Hypothalamus (tissue), 51 donors: ENCODE data around the gene WASHC1.
"Not testable (repeated sequence)": the region's sequence is repeated elsewhere in the genome, so short reads cannot be mapped to it uniquely, and the experiment has no call there.

Experiments
- DNase-seq, 51 donors: peaks; one replicate each; lab custom pipeline; 2025; lab: John Stamatoyannopoulos, UW

Gene WASHC1

GRCh38 chr9:29356-29755 lies at the start of gene WASHC1:
TSS of gene WASHC1 (minus strand) at chr9:29456. CDS start at chr9:24999, 4,457 bp downstream.
- DNase-seq, result not testable (repeated sequence)

GRCh38 chr9:78333-78732 lies 49.1 kb upstream of the WASHC1 start:
- DNase-seq, result not testable (repeated sequence)

DNA sequence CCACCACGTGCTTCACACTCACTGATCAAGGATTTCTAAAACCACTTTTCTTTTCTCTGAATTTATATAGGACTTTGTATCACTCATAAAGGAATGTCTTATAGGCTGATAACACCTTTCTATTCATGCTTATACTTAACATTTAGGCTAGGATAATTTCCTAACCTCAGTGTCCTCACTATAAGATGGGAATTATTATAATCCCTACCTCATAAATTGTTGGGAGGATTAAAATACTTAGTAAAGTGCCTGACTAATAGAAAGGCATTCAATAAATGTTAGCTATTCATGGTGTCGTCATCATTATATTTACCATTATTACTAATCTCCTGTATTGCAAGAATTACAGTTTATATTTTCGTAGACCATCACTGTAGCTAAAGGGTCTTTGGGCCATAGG lies 47.1 kb upstream of the WASHC1 start:
- not testable (repeated sequence) for DNase-seq

GRCh38 chr9:73900-74525 lies 44.8 kb upstream of the WASHC1 start:
- not testable (repeated sequence) for DNase-seq

GRCh38 chr9:73076-73899 lies 44.0 kb upstream of the WASHC1 start:
- DNase-seq, result peak in 1 of 51 donors; percentile 12

GRCh38 chr9:63031-63629 lies 33.9 kb upstream of the WASHC1 start:
- not testable (repeated sequence) for DNase-seq

GRCh38 chr9:52678-53077 lies 23.4 kb upstream of the WASHC1 start:
- not testable (repeated sequence) for DNase-seq

- DNase-seq, result not testable (repeated sequence)
Observed at GRCh38 chr9:48190-48842, 19.1 kb upstream of the WASHC1 start.

DNA sequence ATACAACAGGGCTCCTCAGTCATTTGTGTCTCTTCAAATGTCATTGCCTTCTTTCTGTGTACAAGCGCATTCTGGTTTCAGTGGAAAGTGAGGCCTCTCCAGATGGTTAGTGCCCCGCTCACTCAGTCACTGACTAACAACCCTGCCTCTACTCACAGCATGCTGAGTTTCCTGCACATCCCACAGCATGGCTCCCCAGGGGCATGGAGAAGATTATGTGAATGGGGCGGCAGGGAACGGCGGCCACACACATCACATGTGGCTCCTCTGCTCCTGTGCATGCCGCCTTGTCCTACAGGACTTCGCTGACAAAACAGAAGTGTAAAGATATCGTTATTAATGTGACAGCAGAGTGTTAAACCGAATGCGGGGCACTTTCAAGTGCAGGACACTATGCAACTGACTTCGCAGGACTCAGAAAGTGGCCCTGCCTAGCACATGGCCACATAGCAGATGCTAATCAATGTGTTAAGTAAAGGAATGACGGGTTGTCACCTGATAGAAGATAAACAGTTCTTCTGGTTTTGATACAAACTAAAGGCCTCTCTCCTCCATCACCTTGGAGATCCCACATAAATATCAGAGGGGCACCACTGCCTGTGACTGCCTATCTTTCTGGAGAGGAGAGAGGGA lies 17.5 kb upstream of the WASHC1 start:
- not testable (repeated sequence) for DNase-seq

- not testable (repeated sequence) for DNase-seq
Observed at GRCh38 chr9:46164-46563, 16.9 kb upstream of the WASHC1 start.

GRCh38 chr9:45180-45878 lies 16.1 kb upstream of the WASHC1 start:
- not testable (repeated sequence) for DNase-seq

DNA sequence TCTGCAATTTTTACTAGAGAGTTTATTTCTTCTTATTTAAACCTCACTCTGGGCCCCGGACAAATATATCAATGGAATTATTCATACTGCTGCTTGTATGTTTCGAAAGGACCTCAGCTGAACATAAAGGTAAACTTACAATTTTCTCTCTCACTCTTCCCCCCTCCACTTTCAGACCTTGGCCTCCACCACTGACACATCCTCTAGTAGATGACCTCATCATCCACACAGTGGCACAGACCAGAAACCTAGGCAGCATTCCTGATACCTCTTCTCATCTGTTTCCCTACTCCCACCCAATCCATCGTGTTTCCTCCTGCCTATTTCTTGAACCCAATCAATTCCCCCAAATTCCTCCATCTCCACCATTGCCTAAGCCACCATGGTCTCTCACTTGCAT lies 15.2 kb upstream of the WASHC1 start:
- not testable (repeated sequence) for DNase-seq

DNA sequence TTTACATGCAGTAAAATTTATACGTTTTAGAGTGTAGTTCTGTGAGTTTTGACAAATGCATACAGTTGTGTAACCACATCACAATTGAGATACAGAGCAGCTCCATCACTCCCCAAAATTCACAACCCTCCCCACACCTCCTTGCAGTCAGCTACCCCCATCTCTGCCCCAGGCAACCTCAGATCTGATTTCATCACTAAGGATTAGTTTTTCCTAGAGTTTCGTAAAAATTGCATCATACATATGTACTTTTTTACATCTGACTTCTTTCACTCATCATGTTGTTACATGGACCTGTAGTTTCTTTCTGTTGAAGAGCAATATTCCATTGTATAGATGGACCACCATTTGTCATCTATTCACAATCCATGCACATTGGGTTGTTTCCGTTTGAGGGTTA lies 14.4 kb upstream of the WASHC1 start:
- DNase-seq, result not testable (repeated sequence)

GRCh38 chr9:43116-43515 lies 13.9 kb upstream of the WASHC1 start:
- DNase-seq, result not testable (repeated sequence)

DNA sequence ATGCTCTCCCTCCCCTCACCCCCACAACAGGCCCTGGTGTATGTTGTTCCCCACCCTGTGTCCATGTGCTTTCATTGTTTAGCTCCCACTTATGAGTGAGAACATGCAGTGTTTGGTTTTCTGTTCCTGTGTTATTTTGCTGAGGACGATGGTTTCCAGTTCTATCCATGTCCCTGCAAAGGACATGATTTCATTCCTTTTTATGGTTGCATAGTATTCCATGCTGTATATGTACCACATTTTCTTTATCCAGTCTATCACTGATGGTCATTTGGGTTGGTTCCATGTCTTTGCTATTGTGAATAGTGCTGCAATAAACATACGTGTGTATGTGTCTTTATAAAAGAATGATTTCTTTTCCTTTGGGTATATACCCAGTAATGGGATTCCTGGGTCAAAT lies 12.6 kb upstream of the WASHC1 start:
- DNase-seq, result not testable (repeated sequence)

DNA sequence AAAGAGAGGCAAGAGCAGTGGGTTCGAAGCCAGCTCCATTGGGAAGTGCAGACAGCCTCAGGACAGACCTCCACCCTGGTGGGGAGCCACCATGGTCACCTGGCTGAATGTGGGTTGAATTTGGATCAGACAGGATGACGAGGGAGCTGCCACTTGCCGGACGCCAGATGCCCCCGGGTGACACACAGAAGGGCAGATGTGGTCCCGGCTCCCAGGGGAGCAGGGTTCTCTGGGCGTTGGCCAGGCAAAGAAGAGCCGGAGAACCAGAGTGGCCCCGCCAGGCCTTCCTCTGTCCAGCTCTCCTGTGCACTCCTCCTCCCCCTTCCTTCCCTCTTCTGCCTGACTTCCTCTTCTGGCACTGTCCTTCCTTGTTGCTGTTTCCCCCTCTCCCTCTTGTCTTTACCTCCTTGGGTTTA lies 12.0 kb upstream of the WASHC1 start:
- DNase-seq, result not testable (repeated sequence)

DNA sequence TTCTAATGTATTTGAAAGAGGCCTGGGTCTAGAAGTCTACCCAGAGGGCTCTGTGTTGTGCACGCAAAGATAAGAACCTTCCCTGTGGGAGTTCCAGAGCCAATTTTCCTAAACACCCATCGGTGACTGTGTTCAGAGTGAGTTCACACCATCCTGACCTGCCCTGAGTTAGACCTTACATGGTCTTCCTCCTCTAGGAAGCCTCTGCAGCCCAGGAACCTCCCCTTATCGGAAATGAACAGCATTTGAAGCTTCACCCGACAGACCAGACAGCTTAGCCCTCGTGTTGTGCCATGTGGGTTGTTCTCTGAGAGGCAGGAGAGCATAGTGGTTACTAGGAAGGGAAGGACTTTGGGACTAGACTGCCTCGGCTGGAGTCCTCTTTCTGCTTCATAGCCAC lies 3.1 kb upstream of the WASHC1 start:
- not testable (repeated sequence) for DNase-seq

DNA sequence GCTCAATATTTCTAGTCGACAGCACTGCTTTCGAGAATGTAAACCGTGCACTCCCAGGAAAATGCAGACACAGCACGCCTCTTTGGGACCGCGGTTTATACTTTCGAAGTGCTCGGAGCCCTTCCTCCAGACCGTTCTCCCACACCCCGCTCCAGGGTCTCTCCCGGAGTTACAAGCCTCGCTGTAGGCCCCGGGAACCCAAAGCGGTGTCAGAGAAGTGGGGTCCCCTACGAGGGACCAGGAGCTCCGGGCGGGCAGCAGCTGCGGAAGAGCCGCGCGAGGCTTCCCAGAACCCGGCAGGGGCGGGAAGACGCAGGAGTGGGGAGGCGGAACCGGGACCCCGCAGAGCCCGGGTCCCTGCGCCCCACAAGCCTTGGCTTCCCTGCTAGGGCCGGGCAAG lies 481 bp downstream of the WASHC1 start:
- DNase-seq, result not testable (repeated sequence)

DNA sequence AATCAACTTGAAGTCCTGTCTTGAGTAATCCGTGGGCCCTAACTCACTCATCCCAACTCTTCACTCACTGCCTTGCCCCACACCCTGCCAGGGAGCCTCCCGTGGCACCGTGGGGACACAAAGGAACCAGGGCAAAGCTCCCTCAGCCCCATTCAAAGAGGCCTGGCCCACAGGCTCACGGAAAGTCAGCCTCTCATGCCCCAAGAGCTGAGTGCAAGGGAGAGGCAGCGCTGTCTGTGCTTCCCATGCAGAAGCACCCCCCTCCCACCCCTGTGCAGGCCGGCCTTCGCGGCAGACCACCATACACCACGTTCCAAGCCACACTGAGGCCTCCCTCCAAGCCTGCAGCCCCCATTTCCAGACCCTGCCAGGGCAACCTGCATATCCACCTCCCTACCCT lies 7.6 kb downstream of the WASHC1 start:
- DNase-seq, result not testable (repeated sequence)

DNA sequence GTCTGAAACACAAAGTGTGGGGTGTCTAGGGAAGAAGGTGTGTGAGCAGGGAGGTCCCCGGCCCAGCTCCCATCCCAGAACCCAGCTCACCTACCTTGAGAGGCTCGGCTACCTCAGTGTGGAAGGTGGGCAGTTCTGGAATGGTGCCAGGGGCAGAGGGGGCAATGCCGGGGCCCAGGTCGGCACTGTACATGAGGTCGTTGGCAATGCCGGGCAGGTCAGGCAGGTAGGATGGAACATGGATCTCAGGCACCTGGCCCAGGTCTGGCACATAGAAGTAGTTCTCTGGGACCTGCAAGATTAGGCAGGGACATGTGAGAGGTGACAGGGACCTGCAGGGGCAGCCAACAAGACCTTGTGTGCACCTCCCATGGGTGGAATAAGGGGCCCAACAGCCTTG lies 12.4 kb downstream of the WASHC1 start:
- DNase-seq, result not testable (repeated sequence)
